ENCODE results near the gene DIS3L2. TPM values are rescaled to one million over a fixed set of nuclear protein-coding genes. Genes with fewer than 3 reads are reported as not detected.

DIS3L2 gene
- total and polyA plus RNA-seq, 2 of the 8 experiments (the other 6 are each of a cell fraction or from before 2014, with no cell fraction given): 11.5 to 21.6 TPM

- no peak overlapping the region for H3K23ac ChIP-seq (ENCODE audit: insufficient read length)
- CTCF ChIA-PET (ENCODE audit: partially characterized antibody): interaction anchor here (1.2 to 2.0 kb wide), 6 partner anchors 21 to 325 kb away, joined by 3 to 10 read pairs (median 4); no protein-coding TSS in a partner anchor
- no peak for DNase-seq (ENCODE audit: low read depth in 1 of 2, low spot score in 2 of 2)
- no peak overlapping the region for H3K56ac ChIP-seq (replicated peaks; ENCODE audit: insufficient read length, low read depth, low read length)
- no peaks in the 10 kb centered on the region for H3K9me3 ChIP-seq (ENCODE audit: insufficient read depth in 2 of 2, low read depth in 1 of 2, low read length in 1 of 2)
- no peak overlapping the region for H2BK15ac ChIP-seq (ENCODE audit: low read length)
- POLR2A ChIA-PET (ENCODE audit: partially characterized antibody): no interaction called here
- no peak for FAIRE-seq
- H4K20me1 ChIP-seq (replicated peaks in 1 of 2; ENCODE audit: control insufficient read depth in 1 of 2, insufficient read depth in 2 of 2, low read length in 2 of 2): no peaks in the 10 kb centered on the region
- H3K79me1 ChIP-seq (ENCODE audit: low read depth, low read length): no peaks in the 10 kb centered on the region; the same call in 1 of the 2 replicates
- no peak overlapping the region for H3K18ac ChIP-seq (ENCODE audit: extremely low read depth, low read length)
- H3K4ac ChIP-seq (replicated peaks; ENCODE audit: insufficient read length, low read depth, low read length): no peak overlapping the region
- no peak overlapping the region for H3K4me2 ChIP-seq (ENCODE audit: insufficient read depth in 1 of 2, low read depth in 2 of 2, low read length in 2 of 2)
- no peak overlapping the region for H3K4me3 ChIP-seq (ENCODE audit: extremely low read depth in 1 of 4, insufficient read depth in 2 of 4, low read depth in 3 of 4, low read length in 4 of 4)
- no peak overlapping the region for H3K27ac ChIP-seq (ENCODE audit: low read depth, low read length)
- WGBS, 2 experiments (ENCODE audit: extremely low coverage in 1 of 2, insufficient coverage in 1 of 2, insufficient read length in 1 of 2, insufficient replicate concordance in 2 of 2, low coverage in 1 of 2, low lambda C conversion rate in 2 of 2, missing lambda C conversion rate in 1 of 2): 88% methylated on average over 5 of the region's 5 CpGs; no CpG with 5 or more reads in 1 of the 2 experiments
- no peak overlapping the region for H2AK5ac ChIP-seq (ENCODE audit: low read depth, low read length)
- no peak overlapping the region for H2AFZ ChIP-seq (ENCODE audit: low read length)
- no peaks in the 10 kb centered on the region; a peak in 1 of 8 replicates for H3K36me3 ChIP-seq (ENCODE audit: control insufficient read depth in 2 of 4, insufficient read depth in 4 of 4, low read length in 3 of 4)
- H2BK20ac ChIP-seq (ENCODE audit: low read length): no peak overlapping the region
- no peak overlapping the region for H4K5ac ChIP-seq (ENCODE audit: insufficient read length, low read depth, low read length)
- no peak overlapping the region for H4K8ac ChIP-seq (ENCODE audit: extremely low read depth, insufficient read depth, low read length)
- H3K27me3 ChIP-seq (replicated peaks in 1 of 4; ENCODE audit: control insufficient read depth in 3 of 4, extremely low read depth in 1 of 4, insufficient read depth in 3 of 4, low read length in 3 of 4): no peaks in the 10 kb centered on the region
- no peak overlapping the region for H3K9ac ChIP-seq (replicated peaks in 1 of 4; ENCODE audit: extremely low read depth in 1 of 4, low read depth in 3 of 4, low read length in 3 of 4)
- no peak overlapping the region for H2BK5ac ChIP-seq (ENCODE audit: low read depth, low read length)
- no peaks in the 10 kb centered on the region for H3K4me1 ChIP-seq (replicated peaks in 1 of 4; ENCODE audit: control insufficient read depth in 3 of 4, insufficient read depth in 4 of 4, low read length in 3 of 4)
- H3K14ac ChIP-seq (ENCODE audit: insufficient read length): no peak overlapping the region
- H2BK120ac ChIP-seq (replicated peaks; ENCODE audit: low read depth, low read length): no peak overlapping the region
- H3K23me2 ChIP-seq (ENCODE audit: low read depth, low read length): no peaks in the 10 kb centered on the region
- no peaks in the 10 kb centered on the region for H3K79me2 ChIP-seq (ENCODE audit: control insufficient read depth in 1 of 2, insufficient read depth in 2 of 2, low read length in 2 of 2)
- H4K91ac ChIP-seq (replicated peaks; ENCODE audit: insufficient read length, low read length): no peak overlapping the region
- H2BK12ac ChIP-seq (ENCODE audit: low read depth, low read length): no peak overlapping the region
- TF ChIP-seq BRCA1 (IDR thresholded peaks at IDR 0.05; ENCODE audit: low read depth, low read length) (no peak), USF2 (IDR thresholded peaks at IDR 0.05; ENCODE audit: low read length) (no peak), EP300 (IDR thresholded peaks at IDR 0.05; ENCODE audit: borderline replicate concordance in 1 of 2, low read depth in 2 of 2, low read length in 2 of 2) (no peak), CTBP2 (IDR thresholded peaks at IDR 0.05; ENCODE audit: borderline replicate concordance, insufficient read depth, insufficient read length, low read length) (no peak), BCL11A (IDR thresholded peaks at IDR 0.05; ENCODE audit: low read depth in 2 of 2, low read length in 2 of 2) (no peak), KDM1A (IDR thresholded peaks at IDR 0.05; ENCODE audit: borderline replicate concordance, low read length) (no peak), RBBP5 (IDR thresholded peaks at IDR 0.05; ENCODE audit: borderline replicate concordance, low read depth, low read length) (no peak), SIX5 (IDR thresholded peaks at IDR 0.05; ENCODE audit: low read depth, low read length) (no peak), TAF7 (optimal IDR thresholded peaks at IDR 0.05; ENCODE audit: borderline replicate concordance, low read depth, low read length) (no peak), CHD1 (IDR thresholded peaks at IDR 0.05; ENCODE audit: low read depth, low read length) (no peak), HDAC6 (IDR thresholded peaks at IDR 0.05; ENCODE audit: low read depth, low read length) (no peak), RNF2 (IDR thresholded peaks at IDR 0.05; ENCODE audit: borderline replicate concordance, low read depth, low read length, missing control alignments, poor library complexity, severe bottlenecking) (no peak)
These were observed 293.5 kb downstream of the DIS3L2 start for GRCh38 chr2:232255033-232255432.

Measured in H1 (cell line).